GM12878 (cell line): Measurements from ENCODE around the gene CDK2. TPM values are rescaled to one million over a fixed set of nuclear protein-coding genes. Genes with fewer than 3 reads are reported as not detected.

Experiments
- ATAC-seq: fragments of 200-7000 bp; cut with Tn5 transposase; 3 replicates; pipeline ENCODE4 v1.9.1; 2020; ENCODE audit warnings: mild to moderate bottlenecking, moderate library complexity
- BruUV-seq: library from RNA; stranded (reverse); fragments of 400-500 nt; replicated peaks from 2 replicates; lab custom pipeline; 2021; lab: Mats Ljungman, UMichigan
- CTCF ChIA-PET: fragments of 300-600 bp; sonication (Branson Sonifier 250); formaldehyde crosslinking; extraction: SDS; loops from one replicate; lab custom pipeline; 2021; ENCODE audit warnings: inconsistent platforms; lab: Yijun Ruan, JAX
- POLR2A ChIA-PET: fragments of 350-600 bp; formaldehyde crosslinking; extraction: SDS; loops from one replicate; lab custom pipeline; 2021; ENCODE audit warnings: inconsistent platforms; lab: Charles Lee
- RAD21 ChIA-PET: fragments of 300-600 bp; sonication (Branson Sonifier 250); formaldehyde crosslinking; loops from one replicate; lab custom pipeline; 2023; ENCODE audit warnings: antibody characterized with exemption; ENCODE audit not compliant: unreplicated experiment; lab: Charles Lee
- SMC1A ChIA-PET: fragments of 300-600 bp; sonication (Branson Sonifier 250); formaldehyde crosslinking; loops from one replicate; lab custom pipeline; 2023; ENCODE audit not compliant: unreplicated experiment, uncharacterized antibody; lab: Charles Lee
- DNase-seq: peaks from one replicate; pipeline ENCODE4 v3.0.0-alpha.2; 2011; ENCODE audit warnings: low read depth, low spot score
- FAIRE-seq: peaks from 3 replicates; lab custom pipeline; 2011; peaks lifted over from hg19 to GRCh38; lab: Jason Lieb, UNC
- H2AFZ ChIP-seq: 2 replicates; pipeline ENCODE4 v1.6.0; 2011; ENCODE audit warnings: low read depth, low read length, control low read depth; ENCODE audit not compliant: control insufficient read depth
- H3K27ac ChIP-seq: 2 replicates; pipeline ENCODE4 v1.5.1; 2011; ENCODE audit warnings: control low read depth; ENCODE audit not compliant: control insufficient read depth, insufficient read depth
- H3K27me3 ChIP-seq, 2 experiments: replicated peaks in 1 of 2; 2 replicates each; pipeline versions ENCODE4 v1.6.0 to v1.6.1; 2011; ENCODE audit warnings: low read length in 1 of 2; ENCODE audit not compliant: control insufficient read depth in 2 of 2, insufficient read depth in 2 of 2
- H3K36me3 ChIP-seq, 2 experiments: 2 replicates each; pipeline ENCODE4 v1.5.1; 2011; ENCODE audit warnings: low read length in 1 of 2; ENCODE audit not compliant: control insufficient read depth in 2 of 2, insufficient read depth in 2 of 2
- H3K4me1 ChIP-seq: 2 replicates; pipeline ENCODE4 v1.6.1; 2011; ENCODE audit warnings: mild to moderate bottlenecking, low read length, moderate library complexity, mixed read lengths; ENCODE audit not compliant: control insufficient read depth, insufficient read depth
- H3K4me2 ChIP-seq: 2 replicates; pipeline ENCODE4 v1.6.0; 2011; ENCODE audit warnings: control low read depth; ENCODE audit not compliant: control insufficient read depth, insufficient read depth
- H3K4me3 ChIP-seq: fragments of 200-600 bp; sonication (generic); 2 replicates; pipeline ENCODE4 v1.5.1; 2016
- H3K79me2 ChIP-seq: 2 replicates; pipeline ENCODE4 v1.6.0; 2011; ENCODE audit warnings: low read length; ENCODE audit not compliant: control insufficient read depth, insufficient read depth
- H3K9ac ChIP-seq: 2 replicates; pipeline ENCODE4 v1.8.0; 2011; ENCODE audit warnings: low read length, control low read depth, mixed read lengths; ENCODE audit not compliant: control insufficient read depth, insufficient read depth
- H3K9me3 ChIP-seq: replicated peaks from 3 replicates; pipeline ENCODE4 v1.5.1; 2011; ENCODE audit warnings: mild to moderate bottlenecking, low read length; ENCODE audit not compliant: control insufficient read depth, insufficient read depth
- H4K20me1 ChIP-seq: 2 replicates; pipeline ENCODE4 v1.6.0; 2011; ENCODE audit not compliant: control insufficient read depth, insufficient read depth
- EGR1 ChIP-seq, 2 experiments: IDR thresholded peaks; 1 replicate in 1 of 2; 2 replicates in 1 of 2; pipeline ENCODE4 v1.6.1; 2011 to 2012; ENCODE audit warnings: low read depth in 2 of 2, low read length in 2 of 2, borderline replicate concordance in 1 of 2, mild to moderate bottlenecking in 1 of 2, moderate library complexity in 1 of 2
- EP300 ChIP-seq, 2 experiments: fragments of 150-350 bp in 1 of 2; IDR thresholded peaks; 2 replicates each; pipeline ENCODE4 v1.6.1; 2011 to 2012; ENCODE audit warnings: low read depth in 2 of 2, low read length in 2 of 2, borderline replicate concordance in 1 of 2, improper control_type of control experiment in 1 of 2, inconsistent platforms in 1 of 2; ENCODE audit not compliant: control insufficient read depth in 1 of 2
- MEF2B ChIP-seq: fragments of 450-650 bp; IDR thresholded peaks from 2 replicates; pipeline ENCODE4 v1.6.1; 2018; ENCODE audit warnings: mild to moderate bottlenecking, moderate library complexity; ENCODE audit not compliant: partially characterized antibody, poor library complexity, severe bottlenecking
- MTA3 ChIP-seq: IDR thresholded peaks from 2 replicates; pipeline ENCODE4 v1.6.1; 2012; ENCODE audit warnings: low read length, inconsistent platforms, borderline replicate concordance
- NBN ChIP-seq: fragments of 450-650 bp; IDR thresholded peaks from 2 replicates; pipeline ENCODE4 v1.6.1; 2016
- RAD51 ChIP-seq: fragments of 450-650 bp; IDR thresholded peaks from 2 replicates; pipeline ENCODE4 v1.6.1; 2016; ENCODE audit warnings: moderate library complexity, mild to moderate bottlenecking, inconsistent platforms
- RBBP5 ChIP-seq: fragments of 200-600 bp; sonication (generic); conservative IDR thresholded peaks from 2 replicates; pipeline ENCODE4 v1.6.1; 2016
- SUZ12 ChIP-seq: fragments of 200-600 bp; sonication (generic); IDR thresholded peaks from one replicate; pipeline ENCODE4 v1.6.1; 2018; ENCODE audit warnings: antibody characterized with exemption, mild to moderate bottlenecking; ENCODE audit not compliant: unreplicated experiment
- TBL1XR1 ChIP-seq: IDR thresholded peaks from 2 replicates; pipeline ENCODE4 v1.6.1; 2012; ENCODE audit warnings: low read depth, low read length, improper control_type of control experiment
- WGBS: methylation state at CpG from one replicate; pipeline ENCODE4 v1.1.6; 2016; ENCODE audit warnings: low lambda C conversion rate; ENCODE audit not compliant: insufficient replicate concordance, insufficient coverage; ENCODE audit errors: missing lambda C conversion rate; 5-methylcytosine and 5-hydroxymethylcytosine counted together
- in situ Hi-C: fragments of 300-500 bp; cut with MboI; formaldehyde crosslinking; loops from 9 replicates; pipeline ENCODE4 v1.14.3; 2018; ENCODE audit warnings: mixed read lengths
- intact Hi-C: fragments of 100-400 bp; cut with micrococcal nuclease; formaldehyde crosslinking; loops from one replicate; pipeline ENCODE4 v1.14.2; 2022; ENCODE audit not compliant: unreplicated experiment
- polyA plus RNA-seq, 11 experiments: library from polyadenylated mRNA; depleted of rRNA in 4 of 11; unstranded in 6 of 11; stranded (reverse) in 5 of 11; fragments of >200 nt; fragmentation: Nextera tagmentation in 4 of 11; fragmentation: Illumina TruSeq in 1 of 11; extraction: Ambion mirVana in 4 of 11; extraction: Trizol in 1 of 11; gene quantifications; 1 replicate in 1 of 11; 2 replicates in 10 of 11; pipeline versions ENCODE4 v1.2.1 to v1.2.3, GENCODE V29; 2011 to 2016; ENCODE audit warnings: inconsistent platforms in 2 of 11, missing spikeins in 2 of 11, low read depth in 1 of 11
- total RNA-seq, 4 experiments: library from RNA; depleted of rRNA in 3 of 4; stranded (reverse); fragments of >200 nt in 3 of 4; fragmentation: Illumina TruSeq in 1 of 4; extraction: Trizol in 1 of 4; gene quantifications; 2 replicates each; pipeline versions ENCODE4 v1.2.1 to v1.2.3, GENCODE V29; 2013 to 2021
- TF ChIP-seq, protein P1 (sequence below): fragments of 450-650 bp; IDR thresholded peaks from 2 replicates; pipeline ENCODE4 v1.6.1; 2018; ENCODE audit warnings: borderline replicate concordance, mild to moderate bottlenecking; ENCODE audit not compliant: partially characterized antibody
- TF ChIP-seq, protein P2 (sequence below): IDR thresholded peaks from 2 replicates; pipeline ENCODE4 v1.6.1; 2012; ENCODE audit warnings: low read depth, low read length, improper control_type of control experiment

CDK2 gene
- total and polyA plus RNA-seq, 10 of the 15 experiments (the other 5 are each of a cell fraction or from before 2014, with no cell fraction given), result 13.1 to 138 (median 82.2) TPM

DNA sequence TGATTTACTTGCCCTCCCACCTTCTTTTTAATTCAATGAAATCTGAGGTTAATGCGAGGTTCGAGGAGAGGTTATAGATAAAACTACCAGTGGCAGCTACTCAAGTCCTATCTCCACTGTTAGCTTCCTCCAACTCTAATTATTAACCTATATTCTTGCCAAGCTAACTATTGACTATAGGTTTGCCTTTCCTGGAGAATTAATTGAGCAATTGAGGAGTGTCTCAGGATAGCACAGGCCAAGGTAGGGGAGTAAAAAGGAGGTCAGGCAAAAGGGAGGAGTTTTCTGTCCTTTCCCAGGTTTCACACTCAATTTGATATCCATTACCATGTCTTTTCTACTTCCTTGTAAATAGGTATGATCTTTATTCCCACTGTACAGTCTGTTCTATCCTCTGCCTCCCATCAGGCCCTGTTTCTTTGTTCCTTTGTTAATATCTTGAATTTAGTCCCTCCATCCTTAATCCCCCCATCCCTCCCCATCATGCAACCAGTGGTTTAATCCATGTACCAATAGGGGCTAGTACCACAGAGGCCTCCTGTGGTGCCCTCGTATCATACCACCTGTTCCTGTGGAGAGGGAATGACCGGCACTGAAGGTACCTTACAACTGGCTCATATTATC lies 26.7 kb downstream of the CDK2 start:
- 97% methylated on average over 4 of the region's 4 CpGs for WGBS
- Histone ChIP-seq H3K79me2 (no peaks in the 10 kb centered on the region), H3K36me3 (peaks cover 6 to 30% of the 10 kb centered on the region in 2 experiments), H4K20me1 (no peaks in the 10 kb centered on the region), H3K9me3 (no peaks in the 10 kb centered on the region), H2AFZ (no peak overlapping the region), H3K27me3 (no peaks in the 10 kb centered on the region), H3K4me1 (peaks cover 3% of the 10 kb centered on the region; the same call in 1 of the 2 replicates), H3K27ac (no peak overlapping the region), H3K4me3 (no peak overlapping the region), H3K9ac (no peak overlapping the region), H3K4me2 (no peak overlapping the region)
- RAD21 ChIA-PET, result interaction anchor here (4.8 kb wide), 1 partner anchor 36 kb away, joined by 44 read pairs; no protein-coding TSS in a partner anchor
- in situ Hi-C loops (no loop called here), intact Hi-C loops (no loop called here)
- POLR2A ChIA-PET, result interaction anchor here (0.7 kb wide), 1 partner anchor 164 kb away, joined by 4 read pairs; the partner anchor contains the start of gene DNAJC14
- TF ChIP-seq, protein P1, sequence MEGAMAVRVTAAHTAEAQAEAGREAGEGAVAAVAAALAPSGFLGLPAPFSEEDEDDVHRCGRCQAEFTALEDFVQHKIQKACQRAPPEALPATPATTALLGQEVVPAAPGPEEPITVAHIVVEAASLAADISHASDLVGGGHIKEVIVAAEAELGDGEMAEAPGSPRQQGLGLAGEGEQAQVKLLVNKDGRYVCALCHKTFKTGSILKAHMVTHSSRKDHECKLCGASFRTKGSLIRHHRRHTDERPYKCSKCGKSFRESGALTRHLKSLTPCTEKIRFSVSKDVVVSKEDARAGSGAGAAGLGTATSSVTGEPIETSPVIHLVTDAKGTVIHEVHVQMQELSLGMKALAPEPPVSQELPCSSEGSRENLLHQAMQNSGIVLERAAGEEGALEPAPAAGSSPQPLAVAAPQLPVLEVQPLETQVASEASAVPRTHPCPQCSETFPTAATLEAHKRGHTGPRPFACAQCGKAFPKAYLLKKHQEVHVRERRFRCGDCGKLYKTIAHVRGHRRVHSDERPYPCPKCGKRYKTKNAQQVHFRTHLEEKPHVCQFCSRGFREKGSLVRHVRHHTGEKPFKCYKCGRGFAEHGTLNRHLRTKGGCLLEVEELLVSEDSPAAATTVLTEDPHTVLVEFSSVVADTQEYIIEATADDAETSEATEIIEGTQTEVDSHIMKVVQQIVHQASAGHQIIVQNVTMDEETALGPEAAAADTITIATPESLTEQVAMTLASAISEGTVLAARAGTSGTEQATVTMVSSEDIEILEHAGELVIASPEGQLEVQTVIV, result no peak
- TF ChIP-seq, protein P2, sequence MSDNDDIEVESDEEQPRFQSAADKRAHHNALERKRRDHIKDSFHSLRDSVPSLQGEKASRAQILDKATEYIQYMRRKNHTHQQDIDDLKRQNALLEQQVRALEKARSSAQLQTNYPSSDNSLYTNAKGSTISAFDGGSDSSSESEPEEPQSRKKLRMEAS, result no peak
- TF ChIP-seq MEF2B, result no peak
- no peak for TF ChIP-seq EGR1 (IDR thresholded peaks at IDR 0.05; ENCODE audit: borderline replicate concordance in 1 of 2, low read depth in 2 of 2, low read length in 2 of 2)
- TF ChIP-seq TBL1XR1, result no peak
- no peak for TF ChIP-seq MTA3
- no peak for TF ChIP-seq RBBP5
- no peak for TF ChIP-seq RAD51
- TF ChIP-seq SUZ12, result no peak
- no peak for TF ChIP-seq NBN
- TF ChIP-seq EP300 (IDR thresholded peaks at IDR 0.05; ENCODE audit: borderline replicate concordance in 1 of 2, control insufficient read depth in 1 of 2, low read depth in 2 of 2, low read length in 2 of 2), result no peak
- SMC1A ChIA-PET, result interaction anchor here (1.3 to 4.2 kb wide), 4 partner anchors 8 to 255 kb away, joined by 8 to 52 read pairs (median 13); no protein-coding TSS in a partner anchor
- no peak for ATAC-seq
- BruUV-seq, result TSS peak; percentile 44
- no peak for DNase-seq
- no peak for FAIRE-seq
- CTCF ChIA-PET, result interaction anchor here (0.9 to 1.7 kb wide), 4 partner anchors 9 to 63 kb away, joined by 3 to 9 read pairs (median 4); no protein-coding TSS in a partner anchor
